Adrenal gland (tissue), 5 donors: ENCODE results near the gene SAMD9L.

Experiments
- POLR2A ChIP-seq, 2 donors: fragments of 450-650 bp; IDR thresholded peaks; one replicate each; pipeline ENCODE4 v1.6.1; 2017; ENCODE audit warnings: antibody characterized with exemption in 2 of 2, mild to moderate bottlenecking in 2 of 2, moderate library complexity in 1 of 2
- TF ChIP-seq, protein P1 (sequence below), 6 experiments: fragments of 450-650 bp in 4 of 6; fragments of 200-600 bp in 2 of 6; sonication (generic) in 1 of 6; IDR thresholded peaks; 1 replicate in 5 of 6; 2 replicates in 1 of 6; pipeline versions ENCODE4 v1.5.1 to v1.8.0; 2016 to 2021; ENCODE audit warnings: antibody characterized with exemption in 6 of 6, mild to moderate bottlenecking in 2 of 6, moderate library complexity in 1 of 6
- donor health status: DM: no; HTN: no; CAD: no.

DNA sequence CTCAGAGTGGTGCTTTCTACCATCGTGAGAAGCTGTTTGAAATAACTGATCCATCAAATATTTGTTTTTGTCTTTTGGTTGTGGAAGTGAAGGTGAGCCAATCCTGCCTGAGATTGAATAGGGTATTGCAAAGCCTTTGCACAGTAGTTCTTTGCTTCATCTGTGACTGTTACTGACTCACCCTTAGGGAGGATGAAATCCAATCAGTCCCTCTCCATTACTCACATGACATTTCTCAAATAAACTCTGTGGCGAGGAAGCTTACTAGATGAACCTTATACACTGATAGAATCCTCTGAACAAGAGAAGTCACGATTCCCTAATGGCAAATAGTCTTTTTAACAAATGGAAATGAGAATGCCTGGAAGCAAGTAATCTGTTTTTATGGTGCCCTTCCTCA is 46.2 kb upstream of the SAMD9L start:
- TF ChIP-seq, protein P1, sequence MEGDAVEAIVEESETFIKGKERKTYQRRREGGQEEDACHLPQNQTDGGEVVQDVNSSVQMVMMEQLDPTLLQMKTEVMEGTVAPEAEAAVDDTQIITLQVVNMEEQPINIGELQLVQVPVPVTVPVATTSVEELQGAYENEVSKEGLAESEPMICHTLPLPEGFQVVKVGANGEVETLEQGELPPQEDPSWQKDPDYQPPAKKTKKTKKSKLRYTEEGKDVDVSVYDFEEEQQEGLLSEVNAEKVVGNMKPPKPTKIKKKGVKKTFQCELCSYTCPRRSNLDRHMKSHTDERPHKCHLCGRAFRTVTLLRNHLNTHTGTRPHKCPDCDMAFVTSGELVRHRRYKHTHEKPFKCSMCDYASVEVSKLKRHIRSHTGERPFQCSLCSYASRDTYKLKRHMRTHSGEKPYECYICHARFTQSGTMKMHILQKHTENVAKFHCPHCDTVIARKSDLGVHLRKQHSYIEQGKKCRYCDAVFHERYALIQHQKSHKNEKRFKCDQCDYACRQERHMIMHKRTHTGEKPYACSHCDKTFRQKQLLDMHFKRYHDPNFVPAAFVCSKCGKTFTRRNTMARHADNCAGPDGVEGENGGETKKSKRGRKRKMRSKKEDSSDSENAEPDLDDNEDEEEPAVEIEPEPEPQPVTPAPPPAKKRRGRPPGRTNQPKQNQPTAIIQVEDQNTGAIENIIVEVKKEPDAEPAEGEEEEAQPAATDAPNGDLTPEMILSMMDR (IDR thresholded peaks at IDR 0.05) = no peak
- no peak for TF ChIP-seq POLR2A (IDR thresholded peaks at IDR 0.05)
